ENCODE data around the gene HYAL4. TPM values are rescaled to one million over a fixed set of nuclear protein-coding genes. Genes with fewer than 3 reads are reported as not detected.

HYAL4 gene
- total RNA-seq, 1 donor from 2014 or later, result 0.43 TPM

- no peak for DNase-seq (ENCODE audit: low read depth)
Observed at GRCh38 chr7:123901101-123901500, 56.1 kb downstream of the HYAL4 start.

DNA sequence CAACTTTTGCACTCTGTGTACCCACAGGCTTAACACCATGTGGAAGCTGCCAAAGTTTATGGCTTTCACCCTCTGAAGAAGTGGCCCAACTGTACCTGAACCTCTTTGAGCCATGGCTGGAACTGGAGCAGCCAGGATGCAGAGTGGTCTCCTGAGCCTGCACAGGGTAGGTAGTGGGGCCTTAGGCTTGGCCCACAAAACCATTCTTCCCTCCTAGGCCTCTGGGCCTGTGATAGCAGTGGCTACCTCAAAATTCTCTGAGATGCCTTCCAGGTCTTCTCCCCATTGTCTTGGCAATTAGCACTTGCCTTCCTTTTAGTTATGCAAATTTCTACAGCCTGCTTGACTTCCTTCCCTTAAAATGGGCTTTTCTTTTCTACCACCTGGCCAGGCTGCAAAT, 60.7 kb downstream of the HYAL4 start:
- no peak for DNase-seq (ENCODE audit: low read depth)

DNA sequence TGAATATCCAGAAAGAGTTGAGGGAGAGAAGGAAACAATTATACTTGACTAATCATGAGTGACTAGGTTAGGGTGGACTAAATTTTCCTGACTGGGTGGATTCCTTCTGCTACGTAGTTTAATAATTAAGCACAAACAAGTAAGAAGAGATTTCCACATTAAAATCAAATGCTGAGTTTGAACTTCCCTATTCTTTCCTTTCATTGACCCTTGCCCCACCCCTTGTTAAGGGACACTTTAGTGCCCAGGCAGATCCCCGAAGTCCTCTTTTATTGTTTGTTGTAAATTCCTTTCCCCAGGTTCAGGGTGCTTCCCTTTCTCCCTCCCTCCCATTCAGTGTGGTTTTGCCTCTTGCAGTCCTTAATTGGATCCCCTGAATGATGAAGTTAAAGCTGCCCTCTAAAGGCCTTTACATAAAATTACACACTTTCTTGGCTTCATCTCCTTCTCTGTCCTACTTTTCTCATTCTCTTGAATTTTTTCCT, 71.3 kb downstream of the HYAL4 start:
- DNase-seq (ENCODE audit: low read depth), result peak; percentile 40

GRCh38 chr7:123917878-123918277, 72.9 kb downstream of the HYAL4 start:
- DNase-seq (ENCODE audit: low read depth), result no peak

DNA sequence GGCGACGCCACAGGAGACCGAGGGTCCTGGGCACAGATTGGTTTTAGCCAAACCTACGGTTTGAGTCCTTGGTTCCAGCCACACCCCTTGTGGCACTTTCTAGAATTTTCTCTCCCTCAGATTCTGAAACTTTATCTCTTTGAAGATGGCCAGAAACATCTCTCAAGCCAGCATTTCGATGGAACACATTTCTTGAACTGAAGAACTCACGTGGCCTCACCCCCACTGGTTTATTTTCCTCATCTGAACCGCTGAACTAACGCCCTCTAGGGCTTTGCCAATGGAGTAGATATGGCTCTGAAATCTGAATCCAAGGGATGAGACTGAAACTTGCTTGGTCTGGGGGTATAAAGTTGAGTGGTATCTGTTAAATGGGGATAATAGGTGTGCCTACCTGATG, 73.3 kb downstream of the HYAL4 start:
- DNase-seq (ENCODE audit: low read depth), result no peak

DNA sequence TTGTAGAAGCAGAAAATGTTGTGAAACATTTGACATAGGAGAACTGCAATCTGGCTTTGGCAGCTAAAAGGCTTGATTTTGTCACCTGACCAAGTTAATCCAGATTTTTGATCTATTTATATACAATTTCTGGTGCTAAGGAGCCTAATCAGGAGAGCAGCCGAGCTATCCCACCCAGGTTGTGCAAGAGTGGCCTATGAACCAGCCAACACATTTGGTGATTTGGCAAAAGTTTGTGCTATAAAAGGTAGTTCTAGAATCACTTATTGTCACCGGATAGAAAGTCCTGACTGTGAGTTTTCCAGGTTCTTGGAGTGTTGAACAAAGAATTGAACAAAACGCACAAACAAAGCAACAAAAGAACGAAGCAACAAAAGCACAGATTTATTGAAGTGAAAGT, 78.6 kb downstream of the HYAL4 start:
- no peak for DNase-seq (ENCODE audit: low read depth)

GRCh38 chr7:123924941-123925340, 80.0 kb downstream of the HYAL4 start, which contains the start of gene SPAM1:
TSS of gene SPAM1 (plus strand) at chr7:123925241. CDS start at chr7:123953571, 28,330 bp downstream.
- DNase-seq (ENCODE audit: low read depth), result no peak

Other genes starting within 250 kb of the HYAL4 start
- 0.37 TPM in 1 of 2 replicates, not detected in the other for gene ASB15, start 243.3 kb upstream of the HYAL4 start, total RNA-seq
- 125 and 182 TPM in 2 replicates for gene LMOD2, start 189.3 kb upstream of the HYAL4 start, total RNA-seq
- 24.4 and 32.2 TPM in 2 replicates for gene WASL, start 96.2 kb upstream of the HYAL4 start, total RNA-seq
- gene SPAM1, start 80.1 kb downstream of the HYAL4 start, total RNA-seq, result not detected in 2 replicates
- not detected in 2 replicates for gene TMEM229A, start 187.9 kb downstream of the HYAL4 start, total RNA-seq

All from myocyte (in vitro differentiated cells).